GM10847 (cell line): ENCODE data around the gene SIGLEC5.
"Not testable (repeated sequence)": the region's sequence is repeated elsewhere in the genome, so short reads cannot be mapped to it uniquely, and the experiment has no call there.

Experiments used
- POLR2A ChIP-seq: IDR thresholded peaks from 2 replicates; pipeline ENCODE4 v1.6.1; 2011; ENCODE audit not compliant: insufficient read length; ENCODE audit errors: extremely low read depth

Gene SIGLEC5, protein sequence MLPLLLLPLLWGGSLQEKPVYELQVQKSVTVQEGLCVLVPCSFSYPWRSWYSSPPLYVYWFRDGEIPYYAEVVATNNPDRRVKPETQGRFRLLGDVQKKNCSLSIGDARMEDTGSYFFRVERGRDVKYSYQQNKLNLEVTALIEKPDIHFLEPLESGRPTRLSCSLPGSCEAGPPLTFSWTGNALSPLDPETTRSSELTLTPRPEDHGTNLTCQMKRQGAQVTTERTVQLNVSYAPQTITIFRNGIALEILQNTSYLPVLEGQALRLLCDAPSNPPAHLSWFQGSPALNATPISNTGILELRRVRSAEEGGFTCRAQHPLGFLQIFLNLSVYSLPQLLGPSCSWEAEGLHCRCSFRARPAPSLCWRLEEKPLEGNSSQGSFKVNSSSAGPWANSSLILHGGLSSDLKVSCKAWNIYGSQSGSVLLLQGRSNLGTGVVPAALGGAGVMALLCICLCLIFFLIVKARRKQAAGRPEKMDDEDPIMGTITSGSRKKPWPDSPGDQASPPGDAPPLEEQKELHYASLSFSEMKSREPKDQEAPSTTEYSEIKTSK

GRCh38 chr19:51630315-51630714 is at the start of gene SIGLEC5:
TSS of gene SIGLEC5 (minus strand) at chr19:51630401. CDS start at chr19:51630335, 66 bp downstream.
- not testable (repeated sequence) for TF ChIP-seq POLR2A

DNA sequence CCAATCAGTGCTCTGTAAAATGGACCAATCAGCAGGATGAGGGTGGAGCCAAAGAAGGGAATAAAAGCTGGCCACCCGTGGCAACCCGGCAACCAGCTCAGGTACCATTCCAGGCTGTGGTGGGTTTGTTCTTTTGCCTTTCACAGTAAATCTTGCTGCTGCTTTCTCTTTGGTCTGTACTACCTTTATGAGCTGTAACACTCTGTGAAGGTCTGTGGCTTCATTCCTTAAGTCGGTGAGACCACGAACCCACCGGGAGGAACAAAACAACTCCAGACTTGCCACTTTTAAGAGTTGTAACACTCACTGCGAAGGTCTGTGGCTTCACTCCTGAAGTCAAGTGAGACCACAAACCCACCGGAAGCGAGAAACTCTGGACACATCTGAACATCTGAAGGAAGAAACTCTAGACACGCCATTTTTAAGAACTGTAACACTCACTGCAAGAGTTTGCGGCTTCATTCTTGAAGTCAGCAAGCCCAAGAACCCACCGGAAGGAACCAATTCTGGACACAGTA is 46.4 kb upstream of the SIGLEC5 start:
- TF ChIP-seq POLR2A = no peak

- no peak for TF ChIP-seq POLR2A
These were observed 38.0 kb upstream of the SIGLEC5 start for GRCh38 chr19:51668216-51668615.

DNA sequence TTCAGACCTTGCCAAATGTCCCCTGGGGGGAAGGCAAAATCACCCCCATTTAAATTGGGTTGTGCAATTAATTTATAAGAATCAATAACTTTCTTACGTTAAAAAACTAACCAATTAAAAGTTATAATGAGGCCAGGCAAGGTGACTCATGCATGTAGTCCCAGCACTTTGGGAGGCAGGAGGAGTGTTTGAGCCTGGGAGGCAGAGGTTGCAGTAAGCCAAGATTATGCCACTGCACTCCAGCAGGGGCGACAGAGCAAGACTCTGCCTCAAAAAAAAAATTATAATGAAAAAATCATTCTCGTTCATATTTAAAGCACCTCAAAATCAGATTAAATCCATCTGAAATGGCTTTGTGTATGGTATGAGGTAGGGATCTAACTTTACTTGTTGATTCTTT is 34.8 kb upstream of the SIGLEC5 start:
- no peak for TF ChIP-seq POLR2A

DNA sequence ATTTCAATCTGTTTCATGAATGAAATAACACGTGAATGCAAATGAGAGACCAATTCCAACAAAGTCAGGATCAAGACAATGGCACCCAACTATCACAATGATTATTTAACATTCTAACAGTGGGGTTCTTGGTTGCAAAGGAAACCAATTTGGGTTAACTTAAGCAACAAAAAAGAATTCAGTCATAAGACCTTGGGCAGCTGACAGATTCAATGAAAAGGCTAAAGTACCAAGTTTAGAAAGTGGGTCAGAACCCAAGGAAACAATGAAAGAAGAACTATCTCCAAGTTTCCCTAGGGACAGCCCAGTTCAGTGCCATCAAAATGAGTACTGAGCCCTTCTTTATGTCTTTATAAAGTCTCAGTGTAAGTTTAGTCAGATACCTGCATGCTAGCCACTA is 33.9 kb upstream of the SIGLEC5 start:
- TF ChIP-seq POLR2A = no peak

GRCh38 chr19:51663650-51664049 is 33.4 kb upstream of the SIGLEC5 start:
- no peak for TF ChIP-seq POLR2A

DNA sequence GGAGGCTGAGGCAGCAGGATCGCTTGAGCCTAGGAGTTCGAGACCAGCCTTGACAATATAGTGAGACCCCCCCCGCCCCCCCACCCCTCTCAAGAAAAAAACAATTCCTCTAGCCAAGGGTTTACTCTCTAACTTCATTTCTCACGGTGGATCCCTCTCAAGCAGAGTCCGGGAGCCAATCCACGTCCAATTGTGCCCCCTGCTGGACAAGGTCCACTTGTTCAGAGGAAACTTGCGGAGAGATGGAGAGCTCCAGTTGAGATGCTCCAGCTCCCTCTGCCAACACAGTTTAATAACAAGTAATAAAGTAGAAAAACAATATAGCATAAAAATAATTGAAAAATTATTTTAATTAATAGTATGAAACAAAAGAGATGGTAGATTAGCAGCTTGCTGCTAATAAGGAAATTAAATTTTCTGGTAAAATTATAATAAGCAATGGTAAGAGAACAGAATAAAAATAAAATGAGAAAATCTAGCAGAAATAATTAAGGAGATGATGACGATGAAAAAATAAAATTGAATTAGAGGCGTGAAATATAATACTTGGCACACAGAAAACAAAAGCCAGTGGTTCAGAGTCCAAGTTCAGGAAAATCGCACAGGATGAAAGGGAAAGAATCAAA is 30.9 kb upstream of the SIGLEC5 start:
- no peak for TF ChIP-seq POLR2A

DNA sequence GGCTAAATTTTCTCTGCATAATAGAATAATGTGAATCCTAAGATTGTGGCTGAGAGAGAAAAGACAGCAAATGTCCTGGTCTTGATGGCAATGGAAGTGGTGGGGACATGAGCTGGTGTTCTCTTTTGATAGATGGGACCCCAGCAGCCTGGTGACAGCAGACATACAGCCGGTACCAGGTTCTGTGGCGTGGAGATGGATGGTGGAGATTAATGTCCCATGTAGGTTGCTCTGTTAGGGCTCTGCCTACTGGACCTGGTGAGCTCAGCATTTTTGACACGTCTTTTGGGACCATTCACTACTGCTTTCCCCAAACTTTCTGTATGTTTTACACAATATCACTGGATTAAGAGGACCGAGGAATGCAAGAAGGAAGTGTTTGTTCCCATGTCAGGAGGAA is 24.6 kb upstream of the SIGLEC5 start:
- no peak for TF ChIP-seq POLR2A

DNA sequence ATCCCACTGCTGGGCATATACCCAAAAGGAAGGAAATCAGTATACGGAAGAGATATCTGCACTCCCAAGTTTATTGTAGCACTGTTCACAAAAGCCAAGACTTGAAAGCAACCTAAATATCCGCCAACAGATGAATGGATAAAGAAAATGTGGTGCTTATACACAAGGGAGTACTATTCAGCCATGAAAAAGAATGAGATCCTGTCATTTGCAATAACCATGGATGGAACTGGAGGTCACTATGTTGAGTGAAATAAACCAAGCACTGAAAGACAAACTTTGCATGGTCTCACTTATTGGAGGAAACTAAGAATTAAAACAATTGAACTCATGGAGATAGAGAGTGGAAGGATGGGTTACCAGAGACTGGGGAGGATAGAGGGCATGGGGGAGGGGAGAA is 23.0 kb upstream of the SIGLEC5 start:
- TF ChIP-seq POLR2A = no peak

DNA sequence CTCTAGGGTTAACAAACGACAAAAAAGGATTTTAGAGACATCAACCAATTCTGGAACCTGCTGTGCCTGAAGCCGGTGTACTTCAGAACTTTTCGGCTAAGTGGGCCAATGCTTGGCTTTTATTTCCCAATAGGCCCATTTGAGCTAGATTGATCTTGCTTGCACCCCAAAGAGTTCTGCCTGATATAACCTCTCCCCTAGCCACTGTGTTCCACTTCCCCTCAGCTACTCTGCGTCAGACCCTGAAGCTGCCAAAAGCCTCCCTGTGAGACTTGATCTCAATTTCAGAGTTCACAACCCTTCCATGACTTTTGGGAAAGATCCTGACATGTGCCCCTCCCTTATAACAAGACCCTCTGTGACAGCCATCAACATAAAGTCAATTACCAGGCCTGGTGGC is 22.1 kb upstream of the SIGLEC5 start:
- no peak for TF ChIP-seq POLR2A

GRCh38 chr19:51651216-51651846 is 21.1 kb upstream of the SIGLEC5 start:
- TF ChIP-seq POLR2A = no peak

DNA sequence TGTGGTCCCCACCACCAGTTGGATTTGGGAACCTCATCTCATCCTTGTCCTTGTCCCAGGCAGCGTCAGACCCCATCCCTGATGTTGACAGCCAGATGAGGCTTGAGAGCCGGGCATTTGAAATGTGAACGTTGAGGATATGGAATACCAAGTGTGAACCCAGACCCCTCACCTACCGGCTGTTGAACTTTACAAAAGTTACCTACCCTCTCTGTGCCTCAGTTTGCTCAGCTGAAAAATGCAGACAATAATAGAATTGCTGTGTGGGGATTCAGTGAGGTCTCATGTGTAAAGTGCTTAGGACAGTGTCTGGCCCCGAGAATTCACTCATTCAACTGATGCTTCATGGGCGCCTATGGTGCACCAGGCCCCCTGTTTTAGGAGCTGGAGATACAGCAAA is 17.1 kb upstream of the SIGLEC5 start:
- TF ChIP-seq POLR2A = no peak

DNA sequence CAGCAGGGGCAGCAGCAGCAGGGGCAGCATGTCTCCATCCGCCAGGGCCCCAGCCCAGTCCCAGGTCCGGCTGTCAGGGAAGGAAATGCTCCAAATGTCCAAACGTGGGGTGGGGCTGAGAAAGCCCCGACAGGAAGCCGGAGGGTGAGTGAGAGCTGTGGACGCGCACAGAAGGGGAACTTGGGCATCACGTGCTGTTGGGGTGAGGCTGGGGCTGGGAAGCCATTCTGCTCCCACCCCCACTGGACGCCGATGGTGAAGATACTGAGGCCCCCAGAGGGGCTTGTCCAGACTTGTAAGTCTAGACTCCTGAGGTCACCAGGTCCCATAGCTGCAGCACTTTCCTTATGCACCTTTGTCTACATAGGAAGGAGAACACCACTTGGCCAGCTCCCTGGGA is 16.5 kb upstream of the SIGLEC5 start, which contains the start of gene SIGLEC14:
TSS of gene SIGLEC14 (minus strand) at position 96 of the 400 bp plus-strand sequence. CDS start at position 30, 66 bp downstream.
- not testable (repeated sequence) for TF ChIP-seq POLR2A

- TF ChIP-seq POLR2A = no peak
These were observed 14.6 kb upstream of the SIGLEC5 start for GRCh38 chr19:51644636-51645271.

- no peak for TF ChIP-seq POLR2A
These were observed 11.4 kb upstream of the SIGLEC5 start for GRCh38 chr19:51641648-51642047.
